GM10266 (cell line): Measurements from ENCODE around the gene METTL5.
"Not testable (repeated sequence)": the region's sequence is repeated elsewhere in the genome, so short reads cannot be mapped to it uniquely, and the experiment has no call there.

Experiments
- DNase-seq: peaks from one replicate; pipeline ENCODE4 v3.0.0; 2012; ENCODE audit errors: extremely low spot score
- TF ChIP-seq, protein P1 (sequence below): IDR thresholded peaks from 2 replicates; pipeline ENCODE4 v1.5.1; 2012; ENCODE audit warnings: mild to moderate bottlenecking, low read depth; ENCODE audit not compliant: control insufficient read depth, insufficient read depth; ENCODE audit errors: missing control alignments

Gene METTL5

DNA sequence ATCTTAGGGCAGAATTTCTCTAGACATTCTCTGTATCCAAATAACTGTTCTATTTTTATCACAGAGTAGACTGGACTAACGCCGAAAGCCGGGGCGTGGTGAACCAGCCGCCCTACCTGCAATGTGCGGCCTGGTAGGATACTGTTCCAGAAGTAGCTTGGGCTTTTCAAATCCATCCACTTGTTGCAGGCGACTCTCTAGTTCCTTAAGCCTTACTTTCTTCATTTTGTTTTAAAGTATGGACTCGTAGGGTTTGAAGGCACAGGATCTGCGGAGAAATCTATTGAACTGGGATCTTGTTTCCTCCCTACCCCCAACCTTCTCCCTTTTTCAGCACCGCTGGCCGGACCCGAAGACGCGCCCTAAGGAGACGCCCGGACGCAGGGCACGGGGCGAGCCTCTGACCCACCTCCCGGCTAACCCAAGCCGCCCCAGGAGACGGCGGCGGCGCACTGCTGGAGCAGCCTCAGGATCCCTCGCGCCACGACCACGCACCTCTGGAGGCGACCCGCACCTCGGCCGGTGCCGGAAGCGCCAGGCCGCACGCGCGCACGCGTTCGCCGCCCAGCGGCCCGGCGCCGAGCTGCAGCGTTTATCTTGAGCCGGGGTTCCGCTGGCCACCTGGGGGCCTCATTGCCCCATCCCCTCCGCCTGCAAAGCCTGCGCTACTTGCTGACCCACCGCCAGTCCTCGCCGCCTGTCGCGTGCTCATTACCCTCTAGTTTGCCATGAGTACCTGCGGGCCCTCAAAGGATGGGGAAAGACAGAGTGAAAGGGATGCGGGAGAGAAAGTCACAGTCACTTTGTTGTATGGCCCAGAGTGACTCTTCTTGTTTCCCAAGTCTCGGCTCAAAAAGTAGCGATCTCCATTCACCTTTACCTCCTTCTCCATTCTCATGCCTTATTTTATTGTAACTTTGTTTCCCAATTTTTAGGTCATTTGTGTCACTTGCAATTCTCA lies at the start of gene METTL5:
METTL5 (minus strand) TSS at position 533 of the 961 bp plus-strand sequence; CDS start at position 225, 308 bp downstream.
- TF ChIP-seq, protein P1, sequence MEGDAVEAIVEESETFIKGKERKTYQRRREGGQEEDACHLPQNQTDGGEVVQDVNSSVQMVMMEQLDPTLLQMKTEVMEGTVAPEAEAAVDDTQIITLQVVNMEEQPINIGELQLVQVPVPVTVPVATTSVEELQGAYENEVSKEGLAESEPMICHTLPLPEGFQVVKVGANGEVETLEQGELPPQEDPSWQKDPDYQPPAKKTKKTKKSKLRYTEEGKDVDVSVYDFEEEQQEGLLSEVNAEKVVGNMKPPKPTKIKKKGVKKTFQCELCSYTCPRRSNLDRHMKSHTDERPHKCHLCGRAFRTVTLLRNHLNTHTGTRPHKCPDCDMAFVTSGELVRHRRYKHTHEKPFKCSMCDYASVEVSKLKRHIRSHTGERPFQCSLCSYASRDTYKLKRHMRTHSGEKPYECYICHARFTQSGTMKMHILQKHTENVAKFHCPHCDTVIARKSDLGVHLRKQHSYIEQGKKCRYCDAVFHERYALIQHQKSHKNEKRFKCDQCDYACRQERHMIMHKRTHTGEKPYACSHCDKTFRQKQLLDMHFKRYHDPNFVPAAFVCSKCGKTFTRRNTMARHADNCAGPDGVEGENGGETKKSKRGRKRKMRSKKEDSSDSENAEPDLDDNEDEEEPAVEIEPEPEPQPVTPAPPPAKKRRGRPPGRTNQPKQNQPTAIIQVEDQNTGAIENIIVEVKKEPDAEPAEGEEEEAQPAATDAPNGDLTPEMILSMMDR = peak; percentile 100
- peak; percentile 90 for DNase-seq

DNA sequence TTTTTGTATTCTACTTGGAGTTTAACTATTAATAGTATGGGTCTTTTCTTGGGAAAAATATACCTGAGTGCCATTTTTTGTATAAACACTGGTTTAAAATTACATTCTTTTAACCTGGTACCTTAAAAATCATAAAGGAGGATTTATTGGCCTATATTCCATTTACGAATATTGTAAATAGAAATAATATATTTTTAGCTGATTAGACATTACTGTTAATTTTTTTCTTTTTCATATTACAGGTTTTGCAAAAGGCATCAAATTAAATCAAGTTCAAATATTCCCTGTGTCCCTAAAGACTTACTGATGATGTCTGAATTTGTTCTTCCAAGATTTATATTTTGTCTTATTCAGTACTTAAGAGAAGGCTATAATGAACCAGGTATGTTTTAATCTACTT lies 47.3 kb upstream of the METTL5 start:
- TF ChIP-seq, protein P1 = no peak
- no peak for DNase-seq

DNA sequence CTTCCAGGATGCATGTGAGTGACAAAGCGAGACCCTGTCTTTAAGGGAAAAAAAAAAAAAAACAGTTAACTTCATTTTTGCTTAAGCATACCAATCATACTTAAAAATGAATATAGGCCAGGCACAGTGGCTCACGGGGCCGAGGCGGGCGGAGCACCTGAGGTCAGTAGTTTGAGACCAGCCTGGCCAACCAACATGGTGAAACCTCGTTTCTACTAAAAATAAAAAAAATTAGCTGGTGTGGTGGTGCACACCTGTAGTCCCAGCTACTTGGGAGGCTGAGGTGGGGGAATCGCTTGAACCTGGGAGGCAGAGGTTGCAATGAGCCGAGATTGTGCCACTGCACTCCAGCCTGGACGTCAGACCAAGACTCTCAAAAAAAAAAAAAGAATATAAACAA lies 46.7 kb upstream of the METTL5 start:
- not testable (repeated sequence) for DNase-seq

DNA sequence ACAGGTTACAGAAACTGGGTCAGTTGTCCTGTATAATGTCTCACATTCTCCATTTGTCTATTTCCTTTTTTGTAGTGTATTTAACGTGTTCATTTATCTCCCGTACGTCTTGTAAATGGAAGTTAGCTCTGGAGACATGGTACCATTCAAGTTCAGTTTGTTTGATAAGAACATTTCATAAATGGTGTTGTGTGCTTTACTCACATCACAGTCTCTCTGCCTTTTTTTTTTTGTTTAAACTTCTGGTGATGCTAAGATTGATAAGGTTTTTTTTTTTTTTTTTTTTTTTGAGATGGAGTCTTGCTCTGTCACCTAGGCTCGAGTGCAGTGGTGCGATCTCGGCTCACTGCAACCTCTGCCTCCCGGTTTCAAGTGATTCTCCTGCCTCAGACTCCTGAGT lies 44.2 kb upstream of the METTL5 start:
- TF ChIP-seq, protein P1 = no peak
- DNase-seq = no peak

DNA sequence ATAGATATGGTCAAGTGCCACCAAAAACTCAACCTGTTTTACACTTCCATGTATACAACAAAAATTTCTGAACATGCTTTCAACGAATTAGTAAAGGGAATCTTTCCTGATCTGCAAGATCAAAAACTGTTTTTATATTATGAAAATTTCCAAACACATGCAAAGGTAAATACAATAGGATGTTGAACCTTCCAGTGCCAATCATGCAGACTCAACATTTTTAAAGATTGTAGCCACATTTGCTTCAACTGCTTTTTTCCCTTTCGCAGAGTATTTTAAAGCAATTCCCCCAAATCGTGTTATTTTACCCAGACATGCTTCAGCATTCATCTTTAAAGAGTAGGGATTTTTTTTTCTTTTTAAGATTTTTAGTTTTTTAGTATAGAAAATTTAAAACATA lies 42.9 kb upstream of the METTL5 start:
- TF ChIP-seq, protein P1 = no peak
- DNase-seq = no peak

DNA sequence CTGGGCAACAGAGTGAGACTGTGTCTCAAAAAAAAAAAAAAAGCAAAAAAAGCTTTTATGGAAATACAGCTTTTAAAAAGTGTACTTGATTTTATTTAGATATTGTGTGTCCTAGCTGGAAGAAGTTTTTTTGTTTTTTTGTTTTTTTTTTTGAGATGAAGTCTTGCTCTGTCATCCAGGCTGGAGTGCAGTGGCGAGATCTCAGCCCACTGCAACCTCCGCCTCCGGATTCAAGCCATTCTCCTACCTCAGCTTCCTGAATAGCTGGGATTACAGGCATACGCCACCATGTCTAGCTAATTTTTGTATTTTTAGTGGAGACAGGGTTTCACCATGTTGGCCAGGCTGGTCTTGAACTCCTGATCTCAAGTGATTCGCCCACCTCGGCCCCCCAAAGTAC lies 41.5 kb upstream of the METTL5 start:
- DNase-seq = not testable (repeated sequence)

DNA sequence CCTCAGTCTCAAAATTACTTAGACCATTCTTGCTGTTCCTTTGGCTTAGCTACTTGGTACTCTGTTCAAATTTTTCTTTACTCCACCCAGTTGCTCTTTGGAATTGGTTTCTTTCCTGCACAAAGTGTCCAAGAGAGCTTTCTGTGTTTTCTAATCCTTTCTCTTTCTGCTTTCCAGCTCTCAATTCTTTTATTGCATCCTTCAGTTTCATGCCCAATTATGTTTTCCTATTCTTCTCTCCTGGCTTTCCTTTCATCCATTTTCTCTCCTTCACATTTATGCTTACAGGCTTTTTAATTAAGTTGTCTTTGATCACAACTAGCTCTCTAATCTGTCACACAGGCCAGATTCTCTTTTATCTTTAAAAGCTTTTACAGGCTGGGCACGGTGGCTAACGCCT lies 40.8 kb upstream of the METTL5 start:
- TF ChIP-seq, protein P1 = no peak
- no peak for DNase-seq

DNA sequence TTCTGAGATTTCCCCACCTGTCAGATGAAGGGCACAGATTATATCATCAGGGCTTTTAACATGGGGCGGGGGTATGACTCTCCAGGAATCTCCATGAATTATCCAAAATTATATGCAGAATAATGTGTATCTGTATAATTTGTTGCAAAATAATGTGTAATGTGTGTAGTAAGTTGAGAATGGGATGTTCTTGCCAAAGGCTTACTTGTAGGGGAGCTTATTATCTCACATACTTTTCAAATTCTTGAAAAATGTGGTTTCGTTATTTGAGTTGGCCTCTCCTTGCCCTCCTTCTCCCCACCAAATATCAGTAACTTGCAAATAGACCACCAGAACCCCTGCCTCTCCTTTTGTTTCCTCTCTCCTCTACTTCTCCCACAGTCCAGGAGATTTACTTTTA lies 38.1 kb upstream of the METTL5 start:
- TF ChIP-seq, protein P1 = no peak
- no peak for DNase-seq
